Measurements from ENCODE around the gene RFX3. TPM values are rescaled to one million over a fixed set of nuclear protein-coding genes. Genes with fewer than 3 reads are reported as not detected.

The RFX3 gene
- total RNA-seq, 4 donors from 2014 or later, result 7.0 to 11.3 (median 8.6) TPM

GRCh38 chr9:3541206-3541605 is 15.4 kb upstream of the RFX3 start:
- DNase-seq (ENCODE audit: low spot score) (no peak), ATAC-seq (ENCODE audit: low FRiP score) (no peak)
- TF ChIP-seq, protein P1, sequence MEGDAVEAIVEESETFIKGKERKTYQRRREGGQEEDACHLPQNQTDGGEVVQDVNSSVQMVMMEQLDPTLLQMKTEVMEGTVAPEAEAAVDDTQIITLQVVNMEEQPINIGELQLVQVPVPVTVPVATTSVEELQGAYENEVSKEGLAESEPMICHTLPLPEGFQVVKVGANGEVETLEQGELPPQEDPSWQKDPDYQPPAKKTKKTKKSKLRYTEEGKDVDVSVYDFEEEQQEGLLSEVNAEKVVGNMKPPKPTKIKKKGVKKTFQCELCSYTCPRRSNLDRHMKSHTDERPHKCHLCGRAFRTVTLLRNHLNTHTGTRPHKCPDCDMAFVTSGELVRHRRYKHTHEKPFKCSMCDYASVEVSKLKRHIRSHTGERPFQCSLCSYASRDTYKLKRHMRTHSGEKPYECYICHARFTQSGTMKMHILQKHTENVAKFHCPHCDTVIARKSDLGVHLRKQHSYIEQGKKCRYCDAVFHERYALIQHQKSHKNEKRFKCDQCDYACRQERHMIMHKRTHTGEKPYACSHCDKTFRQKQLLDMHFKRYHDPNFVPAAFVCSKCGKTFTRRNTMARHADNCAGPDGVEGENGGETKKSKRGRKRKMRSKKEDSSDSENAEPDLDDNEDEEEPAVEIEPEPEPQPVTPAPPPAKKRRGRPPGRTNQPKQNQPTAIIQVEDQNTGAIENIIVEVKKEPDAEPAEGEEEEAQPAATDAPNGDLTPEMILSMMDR (IDR thresholded peaks at IDR 0.05), result no peak

GRCh38 chr9:3534614-3535404 is 9.0 kb upstream of the RFX3 start:
- DNase-seq (ENCODE audit: low spot score) (no peak), ATAC-seq (ENCODE audit: low FRiP score) (no peak)
- TF ChIP-seq, protein P1 (IDR thresholded peaks at IDR 0.05), result no peak

- no peak for ATAC-seq (ENCODE audit: low FRiP score)
- DNase-seq (ENCODE audit: low spot score), result no peak
- TF ChIP-seq, protein P1 (IDR thresholded peaks at IDR 0.05), result no peak
Observed at GRCh38 chr9:3532158-3532557, 6.4 kb upstream of the RFX3 start.

DNA sequence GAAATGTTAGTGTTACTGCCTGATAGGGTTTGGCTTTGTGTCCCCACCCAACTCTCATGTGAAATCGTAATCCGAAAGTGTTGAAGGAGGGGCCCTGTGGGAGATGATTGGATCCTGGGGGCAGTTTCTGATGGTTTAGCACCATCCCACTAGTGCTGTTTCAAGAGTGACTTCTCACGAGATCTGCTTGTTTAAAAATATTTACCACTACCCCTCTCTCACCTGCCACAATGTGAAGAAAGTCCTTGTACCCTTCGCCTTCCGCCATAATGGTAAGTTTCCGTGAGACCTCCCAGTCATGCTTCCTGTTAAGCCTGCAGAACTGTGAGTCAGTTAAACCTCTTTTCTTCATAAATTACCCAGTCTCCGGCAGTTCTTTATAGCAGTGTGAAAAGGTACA is 2.6 kb upstream of the RFX3 start:
- DNase-seq (ENCODE audit: low spot score) (no peak), ATAC-seq (ENCODE audit: low FRiP score) (no peak)
- TF ChIP-seq, protein P1 (IDR thresholded peaks at IDR 0.05), result no peak

DNA sequence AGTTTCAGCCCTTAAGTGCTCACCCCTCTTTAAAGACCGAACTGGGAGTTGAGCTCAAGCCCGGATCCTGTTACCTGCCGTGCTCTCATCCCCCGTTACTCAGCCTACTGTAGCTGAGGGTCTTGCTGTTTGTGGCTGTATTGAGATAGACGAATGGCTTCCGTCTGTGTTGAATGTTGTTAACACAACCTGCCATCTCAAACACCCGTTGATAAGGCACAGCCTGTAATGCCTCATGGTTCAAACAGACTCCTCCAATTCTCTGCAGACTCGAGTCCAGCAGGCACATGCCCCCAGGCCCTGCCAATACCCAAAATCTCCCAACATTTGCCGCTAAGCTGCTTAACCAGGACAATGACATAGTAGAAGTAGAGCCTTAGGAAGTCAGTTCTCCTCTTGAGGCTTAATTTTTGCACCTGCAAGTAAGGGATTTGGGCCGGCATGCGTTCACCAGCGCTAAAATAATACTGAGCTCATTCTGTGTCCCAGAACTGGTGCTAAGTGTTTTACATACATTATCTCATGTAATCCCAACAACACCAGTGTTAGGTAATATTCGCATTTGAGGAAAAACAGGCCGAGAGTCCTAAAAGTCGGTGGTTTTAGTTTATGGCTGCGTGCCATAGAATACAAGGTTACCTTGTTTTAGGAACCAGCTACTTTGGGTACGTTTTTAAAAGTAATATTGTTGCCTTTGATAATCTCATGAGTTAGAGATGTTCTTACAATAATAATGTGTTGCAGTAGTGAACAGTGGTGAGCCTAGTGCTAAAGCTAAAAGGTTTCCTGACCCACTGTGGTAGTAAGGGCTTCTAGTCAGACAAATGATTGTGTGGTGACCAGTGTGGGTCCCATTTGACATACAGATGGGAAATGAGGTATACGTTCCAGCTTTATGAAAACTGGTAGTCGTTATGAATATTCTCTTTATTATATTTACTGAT is 1.5 kb upstream of the RFX3 start:
- TF ChIP-seq, protein P1 (IDR thresholded peaks at IDR 0.05), result no peak
- peak; percentile 23 for DNase-seq (ENCODE audit: low spot score)
- ATAC-seq (ENCODE audit: low FRiP score), result no peak

DNA sequence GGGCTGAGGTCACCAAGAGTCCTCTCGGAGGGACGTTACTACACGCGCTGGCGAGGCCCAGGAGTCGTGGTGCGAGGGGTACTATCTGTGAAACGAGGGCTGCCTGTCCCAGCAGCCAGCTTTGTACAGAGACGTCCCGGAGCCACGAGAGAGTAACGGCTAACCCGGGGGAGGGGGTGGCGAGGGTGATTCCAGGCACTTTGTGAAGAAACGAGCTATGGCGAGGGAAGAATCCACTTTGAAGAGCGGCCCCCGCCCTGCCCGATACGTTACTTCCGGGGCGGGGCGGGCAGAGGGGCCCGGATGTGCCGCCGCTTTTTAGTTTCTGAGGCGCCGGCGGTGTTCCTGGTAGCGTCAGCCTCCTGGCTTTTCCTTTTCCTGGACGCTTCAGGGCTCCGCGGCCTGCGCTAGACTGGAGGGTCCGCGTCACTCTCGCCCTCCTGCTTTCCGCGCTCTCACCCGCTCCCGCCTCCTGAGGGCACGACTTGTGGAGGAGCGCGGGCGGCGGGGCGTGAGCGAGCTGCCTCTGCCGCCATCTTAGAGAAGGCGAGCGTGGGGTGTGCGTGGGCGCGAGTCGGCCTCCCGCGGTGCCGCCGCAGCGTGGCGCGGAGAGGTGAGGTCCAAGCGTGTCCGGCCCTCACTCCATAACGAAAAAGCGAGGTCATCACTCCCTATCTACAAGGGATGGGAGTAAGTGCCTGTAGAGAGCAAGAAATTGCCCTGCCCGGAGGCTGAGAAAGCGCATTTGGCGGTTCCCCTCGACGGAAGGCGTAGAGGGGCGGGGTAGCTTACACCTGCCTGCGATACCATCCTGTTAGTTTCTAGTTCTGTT is 580 bp upstream of the RFX3 start:
- DNase-seq (ENCODE audit: low spot score), result peak; percentile 78
- TF ChIP-seq, protein P1 (IDR thresholded peaks at IDR 0.05), result no peak
- peak; percentile 93 for ATAC-seq (ENCODE audit: low FRiP score)

Measured in omental fat pad (tissue), 4 donors.